Myocyte (in vitro differentiated cells): ENCODE measurements around the gene GNAZ. TPM values are rescaled to one million over a fixed set of nuclear protein-coding genes. Genes with fewer than 3 reads are reported as not detected.

ENCODE experiments used
- DNase-seq: peaks from one replicate; pipeline ENCODE4 v3.0.0-alpha.2; 2012; ENCODE audit warnings: low read depth
- total RNA-seq: library from RNA; depleted of rRNA; stranded (reverse); fragments of >200 nt; gene quantifications from 2 replicates; pipeline ENCODE4 v1.2.3, GENCODE V29; 2014

Gene GNAZ
- total RNA-seq, 1 donor from 2014 or later, result 9.1 TPM

- DNase-seq, result no peak
Observed at GRCh38 chr22:23105919-23106318, 35.6 kb downstream of the GNAZ start.

DNA sequence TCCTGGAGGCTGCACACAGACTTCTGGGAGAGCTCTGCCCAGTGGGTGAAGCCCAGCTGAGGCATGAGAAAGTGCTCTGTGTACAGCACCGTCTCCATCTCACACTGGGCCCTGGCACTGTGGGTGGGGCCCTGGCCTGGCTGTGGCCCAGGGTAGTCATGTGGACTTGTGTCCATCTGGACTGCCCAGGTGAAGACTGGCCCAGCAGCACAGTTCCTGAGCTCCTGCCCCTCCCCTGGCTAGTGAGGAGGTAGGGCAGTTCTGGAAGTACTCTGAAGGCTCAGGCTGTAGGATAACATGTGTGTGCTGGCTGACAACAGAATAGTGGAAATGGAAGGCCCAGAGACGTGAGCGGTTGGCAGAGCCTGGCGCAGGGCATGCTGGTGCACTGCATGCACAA is 36.0 kb downstream of the GNAZ start:
- DNase-seq, result no peak

DNA sequence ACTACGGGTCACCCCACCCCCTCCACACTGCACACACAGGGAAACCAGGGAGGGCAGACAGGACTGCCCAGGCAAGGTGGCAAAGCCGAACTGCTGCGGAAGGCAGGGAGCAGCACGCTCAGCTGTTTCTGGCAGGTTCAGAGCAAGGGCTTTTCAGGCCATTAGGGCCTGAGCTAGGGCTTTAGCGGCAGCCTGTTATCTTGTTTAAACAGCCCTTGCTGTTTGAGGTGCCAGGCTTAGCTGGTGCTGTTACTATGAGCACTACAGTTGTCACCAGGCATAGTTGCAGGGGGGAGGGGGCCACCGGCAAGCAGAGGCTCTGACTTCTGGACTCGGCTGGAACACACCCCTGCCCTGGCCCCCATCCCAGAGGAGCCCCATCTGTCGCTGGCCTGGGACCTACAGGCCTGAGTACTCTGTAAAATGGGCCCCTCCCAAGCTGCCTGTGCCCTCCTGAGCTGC is 36.6 kb downstream of the GNAZ start:
- DNase-seq, result peak; percentile 74

GRCh38 chr22:23107487-23108248 is 37.3 kb downstream of the GNAZ start:
- DNase-seq, result peak; percentile 85

DNA sequence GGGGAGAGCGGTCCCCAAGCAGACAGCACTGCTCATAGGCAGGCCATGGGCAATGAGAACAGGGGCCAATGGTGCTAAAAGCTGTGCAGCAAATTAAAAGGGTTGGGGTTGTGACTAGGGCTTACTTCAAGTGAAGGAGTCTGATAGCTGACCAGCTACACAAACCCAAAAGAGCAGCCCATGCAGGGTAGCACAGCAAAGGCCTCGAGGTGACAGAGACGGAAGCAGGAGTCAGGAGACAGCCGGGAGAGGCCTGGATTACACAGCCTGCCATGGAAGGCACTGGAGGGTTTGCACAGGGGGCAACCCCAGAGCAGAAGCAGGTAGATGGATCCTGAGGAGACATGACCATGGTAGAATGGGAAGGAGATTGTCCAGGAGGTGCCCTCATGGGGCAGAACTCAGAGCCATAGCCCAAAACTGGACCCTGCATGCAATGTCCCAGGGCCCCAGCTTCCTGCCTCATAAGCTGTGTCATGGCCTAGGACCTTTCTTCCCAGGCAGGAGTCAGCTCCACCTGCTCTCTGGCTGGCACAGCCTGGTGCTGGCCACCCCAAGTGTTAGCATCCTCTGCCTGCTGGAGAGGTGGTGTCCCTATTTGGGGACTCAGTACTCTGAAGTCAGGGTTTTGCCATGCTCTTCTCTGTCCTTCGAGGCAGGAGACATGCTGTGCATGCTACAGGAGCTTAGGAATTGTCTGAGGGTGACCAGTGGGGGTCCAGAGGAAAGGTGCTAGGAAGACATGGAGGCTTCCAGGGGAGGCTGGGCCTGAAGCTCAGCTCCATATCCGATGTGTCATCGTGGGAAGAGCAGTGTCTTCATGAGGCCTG is 38.1 kb downstream of the GNAZ start:
- no peak for DNase-seq

GRCh38 chr22:23109079-23109347 is 38.7 kb downstream of the GNAZ start:
- no peak for DNase-seq

GRCh38 chr22:23109441-23109978 is 39.2 kb downstream of the GNAZ start:
- peak; percentile 78 for DNase-seq

GRCh38 chr22:23110190-23110921 is 40.0 kb downstream of the GNAZ start:
- DNase-seq, result peak; percentile 95

DNA sequence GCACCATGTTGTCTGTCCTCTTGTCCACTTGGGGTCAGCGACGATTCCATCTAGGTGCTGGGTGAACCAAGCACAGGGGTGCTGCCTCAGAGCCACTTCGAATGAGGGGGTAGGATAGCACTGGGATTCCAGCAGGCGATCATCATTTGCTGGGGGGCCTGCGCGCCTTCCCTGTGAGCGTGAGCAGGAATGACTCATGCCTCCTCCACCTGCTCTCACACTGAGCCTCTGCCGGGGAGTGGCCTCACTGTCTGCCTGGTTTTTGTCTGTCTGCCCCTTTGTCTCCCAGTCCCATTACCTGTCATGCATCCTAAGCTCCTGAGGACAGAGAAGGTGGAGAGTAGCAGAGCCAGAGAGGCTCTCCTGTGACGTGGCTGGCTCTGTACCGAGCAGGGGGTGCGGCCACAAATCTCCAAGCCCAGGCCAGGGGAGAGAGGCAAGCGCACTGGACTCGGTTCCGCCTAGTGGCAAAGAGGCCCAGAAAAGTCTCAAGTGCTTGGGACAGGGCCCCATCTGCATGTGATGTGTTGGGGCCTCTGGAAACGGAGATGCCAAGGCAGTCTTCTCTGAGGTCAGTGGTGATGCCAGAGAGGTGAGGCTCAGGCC is 40.7 kb downstream of the GNAZ start:
- no peak for DNase-seq

DNA sequence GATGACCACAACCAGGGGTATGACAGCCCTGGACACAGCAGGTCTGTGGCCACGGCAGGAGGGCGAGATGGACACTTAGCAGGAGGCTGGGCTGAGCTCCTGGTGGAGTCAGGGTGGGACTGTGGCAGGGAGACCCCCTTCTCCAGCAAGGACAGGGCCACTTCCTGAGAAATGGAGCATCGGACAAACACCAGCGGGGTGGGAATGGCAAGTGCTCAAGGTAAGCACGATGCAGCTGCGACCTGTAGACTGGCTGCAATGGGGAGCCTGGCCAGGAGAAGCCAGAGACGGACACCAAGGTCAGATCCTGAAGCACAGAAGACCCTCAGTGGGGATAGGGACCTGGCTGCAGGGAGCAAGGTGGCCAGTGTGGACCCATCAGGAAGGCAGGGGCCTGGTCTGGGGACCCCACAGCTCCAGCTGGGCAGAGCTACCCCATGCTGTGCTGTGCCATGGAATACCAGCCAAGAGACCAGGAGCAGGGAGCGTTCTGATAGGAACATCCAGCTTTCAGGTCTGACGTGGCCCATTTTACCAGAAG is 42.2 kb downstream of the GNAZ start:
- no peak for DNase-seq

DNA sequence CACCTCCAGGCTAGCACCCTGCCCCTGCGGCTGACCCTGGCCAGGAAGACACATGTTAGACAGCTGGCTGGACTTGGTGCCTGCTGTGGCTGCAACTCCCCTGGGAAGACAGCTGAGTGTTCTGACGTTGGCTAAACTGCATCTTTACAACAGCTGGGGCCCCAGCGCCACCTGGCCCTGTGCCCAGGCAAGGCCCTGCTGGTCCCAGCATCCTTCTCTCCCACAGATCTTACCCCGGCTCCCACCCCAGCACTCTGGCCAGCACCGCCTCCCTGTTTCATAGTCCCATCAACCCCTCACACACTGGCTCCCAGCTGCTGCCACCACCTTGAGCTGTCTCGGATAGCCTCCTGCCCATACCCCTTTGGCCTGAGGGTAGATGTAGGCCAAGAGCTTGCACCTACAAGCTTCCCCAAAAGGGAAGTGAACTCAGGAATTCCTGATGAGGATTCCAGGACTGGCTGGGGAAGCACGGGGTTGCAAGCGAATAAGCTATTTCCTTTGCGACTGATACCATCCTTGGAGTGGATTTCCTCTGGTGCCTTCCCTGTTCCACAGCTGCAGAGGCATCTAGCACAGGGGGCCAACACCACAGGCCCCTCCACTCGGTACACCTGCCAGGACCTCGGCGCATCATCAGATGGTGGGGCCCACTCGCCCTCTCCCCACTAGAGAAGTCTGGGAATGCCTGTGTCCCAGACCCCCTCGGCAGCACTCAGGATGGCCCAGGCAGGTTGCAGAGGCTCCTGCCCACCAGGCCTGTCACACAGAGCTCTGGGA is 42.9 kb downstream of the GNAZ start:
- DNase-seq, result peak; percentile 98

DNA sequence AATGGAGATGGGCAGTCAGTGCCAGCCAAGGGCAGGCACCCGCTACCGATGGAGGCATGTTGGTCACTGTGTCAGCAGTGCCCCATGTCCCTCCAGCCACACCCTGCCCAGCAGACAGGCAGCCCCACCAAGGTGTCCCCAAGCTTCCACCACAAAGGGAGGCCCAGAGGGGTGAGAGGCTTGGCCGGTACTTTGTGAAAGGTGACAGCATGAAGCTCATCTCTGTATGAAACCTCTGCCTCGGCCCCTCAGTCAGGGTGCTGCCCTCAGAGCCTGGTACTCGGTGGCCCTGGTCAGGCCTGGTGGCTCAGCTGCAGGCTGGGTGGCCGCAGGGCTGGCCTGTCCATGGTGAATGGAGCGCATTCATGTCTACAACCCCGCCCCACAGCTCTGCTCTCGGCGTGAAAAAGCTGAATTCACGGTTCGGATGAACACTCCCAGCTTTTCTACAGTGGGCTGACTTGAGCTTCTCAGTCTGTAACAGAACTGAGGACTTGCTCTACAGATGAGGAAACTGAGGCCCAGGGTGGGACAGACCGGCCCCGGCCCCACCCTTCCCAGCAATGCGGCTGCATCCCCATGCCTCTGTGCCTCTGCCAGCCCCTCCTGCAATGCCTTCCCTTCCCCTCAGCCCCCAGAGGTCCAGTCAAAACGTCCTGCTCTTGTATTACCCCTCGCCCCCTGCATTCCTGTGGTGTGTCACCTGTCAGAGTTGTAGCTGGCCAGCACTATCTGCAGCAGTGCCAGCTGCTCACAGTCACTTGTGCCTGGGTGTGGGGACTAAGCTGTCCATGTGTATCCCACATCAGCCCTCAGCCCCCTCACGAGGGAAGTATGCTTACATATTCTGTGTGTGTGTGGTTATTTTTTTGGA is 43.8 kb downstream of the GNAZ start:
- peak; percentile 85 for DNase-seq

DNA sequence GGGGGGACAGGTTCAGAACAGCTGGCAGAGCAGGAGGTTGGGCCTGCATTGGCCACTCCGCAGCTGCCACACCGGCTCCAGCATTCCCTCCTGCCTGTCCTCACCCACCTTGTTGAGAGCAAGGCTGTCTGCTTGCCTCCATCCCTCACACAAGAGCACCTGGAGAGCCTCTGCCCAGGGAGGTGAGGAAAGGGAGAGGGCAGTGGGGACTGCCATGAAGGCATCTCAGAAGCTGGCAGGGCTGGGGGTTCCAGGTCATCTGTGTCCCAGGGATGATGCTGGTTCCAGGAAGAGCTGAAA is 44.4 kb downstream of the GNAZ start:
- DNase-seq, result no peak

- no peak for DNase-seq
Observed at GRCh38 chr22:23115369-23115768, 45.0 kb downstream of the GNAZ start.

GRCh38 chr22:23115825-23116494 is 45.6 kb downstream of the GNAZ start:
- DNase-seq, result no peak

GRCh38 chr22:23116506-23117263 is 46.4 kb downstream of the GNAZ start:
- DNase-seq, result no peak

- no peak for DNase-seq
Observed at GRCh38 chr22:23117275-23117674, 47.0 kb downstream of the GNAZ start.
